Measurements from ENCODE around the gene SART3.
"Not testable (repeated sequence)": the region's sequence is repeated elsewhere in the genome, so short reads cannot be mapped to it uniquely, and the experiment has no call there.

SART3 gene

GRCh38 chr12:108578813-108579212, 17.8 kb upstream of the SART3 start:
- DNase-seq = no peak

GRCh38 chr12:108578264-108578663, 17.3 kb upstream of the SART3 start:
- no peak for DNase-seq

- no peak for DNase-seq
Observed at GRCh38 chr12:108577458-108577857, 16.5 kb upstream of the SART3 start.

- DNase-seq = no peak
Observed at GRCh38 chr12:108576660-108577234, 15.8 kb upstream of the SART3 start.

GRCh38 chr12:108575199-108575912, 14.4 kb upstream of the SART3 start:
- no peak for DNase-seq

GRCh38 chr12:108574276-108574675, 13.3 kb upstream of the SART3 start:
- DNase-seq = not testable (repeated sequence)

- no peak for DNase-seq
Observed at GRCh38 chr12:108573317-108573716, 12.3 kb upstream of the SART3 start.

- no peak for DNase-seq
Observed at GRCh38 chr12:108572166-108572790, 11.3 kb upstream of the SART3 start.

- no peak for DNase-seq
Observed at GRCh38 chr12:108571609-108572165, 10.7 kb upstream of the SART3 start.

- DNase-seq = no peak
Observed at GRCh38 chr12:108570743-108571608, 10.0 kb upstream of the SART3 start.

GRCh38 chr12:108568338-108569154, 7.6 kb upstream of the SART3 start:
- no peak for DNase-seq

GRCh38 chr12:108567406-108568337, 6.7 kb upstream of the SART3 start:
- DNase-seq = no peak

GRCh38 chr12:108566452-108566851, 5.5 kb upstream of the SART3 start:
- DNase-seq = no peak

GRCh38 chr12:108565976-108566375, 5.0 kb upstream of the SART3 start:
- peak; percentile 77 for DNase-seq

- DNase-seq = no peak
Observed at GRCh38 chr12:108565146-108565545, 4.2 kb upstream of the SART3 start.

GRCh38 chr12:108564724-108565123, 3.8 kb upstream of the SART3 start:
- DNase-seq = peak; percentile 66

- DNase-seq = no peak
Observed at GRCh38 chr12:108563804-108564151, 2.8 kb upstream of the SART3 start.

GRCh38 chr12:108563136-108563803, 2.3 kb upstream of the SART3 start:
- DNase-seq = peak; percentile 71

GRCh38 chr12:108562348-108563135, 1.6 kb upstream of the SART3 start, which contains the start of gene ISCU:
Gene ISCU, plus strand, starts transcription at chr12:108562596. Its CDS starts 27 bp downstream, at chr12:108562623.
- peak; percentile 90 for DNase-seq

All from GF-D8 (cell line).